ENCODE results near the gene NFATC1.
A peak's percentile ranks its signal among the peaks of the same experiment; 100 is the strongest.
"Not testable (repeated sequence)": the region's sequence is repeated elsewhere in the genome, so short reads cannot be mapped to it uniquely, and the experiment has no call there.

NFATC1 gene

DNA sequence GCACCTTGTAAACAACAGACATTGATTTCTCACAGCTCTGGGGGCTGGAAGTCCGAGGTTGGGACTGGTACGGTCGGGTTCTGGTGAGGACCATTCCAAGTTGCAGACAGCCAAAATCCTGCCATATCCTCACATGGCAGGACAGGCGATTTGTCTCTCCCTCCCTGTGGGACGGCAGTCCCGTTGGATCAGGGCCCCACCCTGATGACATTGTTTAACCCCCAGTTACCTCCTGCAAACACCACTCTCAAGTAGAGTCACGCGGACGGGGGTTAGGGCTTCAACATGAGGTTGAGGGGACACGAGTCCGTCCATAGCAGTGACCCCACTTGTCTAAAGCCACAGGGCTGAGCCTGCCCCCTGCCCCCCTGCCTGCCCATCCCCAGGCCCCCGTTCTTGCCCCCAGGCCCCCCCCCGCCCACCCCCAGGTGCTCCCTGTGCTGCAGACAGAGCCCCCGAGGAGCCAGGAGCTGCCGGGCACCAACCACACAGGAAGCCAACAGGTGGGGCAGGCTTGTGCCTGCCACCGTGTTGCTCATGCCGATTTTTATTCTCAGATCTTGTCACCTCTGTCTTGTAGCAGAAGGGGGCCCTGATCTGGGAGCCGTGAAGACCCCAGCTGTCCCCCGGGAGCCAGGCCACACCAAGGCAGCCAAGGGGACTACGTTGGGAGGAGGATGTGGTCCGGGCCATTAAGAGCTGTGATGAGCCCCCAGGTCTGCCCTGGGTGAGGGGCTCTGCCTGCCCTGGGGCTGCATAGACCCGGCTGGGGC is 82.2 kb downstream of the NFATC1 start:
- no peak for DNase-seq (ENCODE audit: low read depth)

DNA sequence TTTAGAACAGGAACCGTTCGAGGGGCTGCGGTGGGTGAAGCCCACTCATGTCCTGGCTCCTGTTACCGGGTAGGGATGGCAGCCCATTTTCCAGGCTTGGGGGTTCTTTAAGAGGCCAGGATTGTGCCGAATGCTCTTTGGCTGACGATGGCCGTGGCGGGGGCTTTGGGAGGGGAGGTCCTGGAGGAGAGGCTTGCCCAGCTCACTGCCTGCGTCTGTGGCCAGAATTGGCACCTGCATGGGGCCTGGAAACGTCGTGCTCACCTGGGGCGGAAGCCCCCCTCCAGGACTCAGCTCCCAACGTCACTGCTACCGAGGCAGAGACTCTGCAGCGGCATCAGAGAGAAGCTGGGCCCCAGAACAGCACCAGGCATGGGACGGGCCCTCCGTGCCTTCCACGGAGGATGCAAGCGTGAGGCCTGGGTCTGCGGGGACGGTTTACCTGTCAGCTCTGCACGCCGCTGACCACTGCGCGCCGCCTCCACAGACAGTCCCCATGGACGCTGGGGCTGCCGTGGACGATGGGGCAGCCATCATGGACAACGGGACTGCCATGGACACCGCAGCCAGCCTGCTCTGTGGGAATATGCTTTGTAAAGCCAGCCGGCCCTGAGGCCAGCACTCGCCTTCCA is 82.9 kb downstream of the NFATC1 start:
- DNase-seq (ENCODE audit: low read depth), result no peak

DNA sequence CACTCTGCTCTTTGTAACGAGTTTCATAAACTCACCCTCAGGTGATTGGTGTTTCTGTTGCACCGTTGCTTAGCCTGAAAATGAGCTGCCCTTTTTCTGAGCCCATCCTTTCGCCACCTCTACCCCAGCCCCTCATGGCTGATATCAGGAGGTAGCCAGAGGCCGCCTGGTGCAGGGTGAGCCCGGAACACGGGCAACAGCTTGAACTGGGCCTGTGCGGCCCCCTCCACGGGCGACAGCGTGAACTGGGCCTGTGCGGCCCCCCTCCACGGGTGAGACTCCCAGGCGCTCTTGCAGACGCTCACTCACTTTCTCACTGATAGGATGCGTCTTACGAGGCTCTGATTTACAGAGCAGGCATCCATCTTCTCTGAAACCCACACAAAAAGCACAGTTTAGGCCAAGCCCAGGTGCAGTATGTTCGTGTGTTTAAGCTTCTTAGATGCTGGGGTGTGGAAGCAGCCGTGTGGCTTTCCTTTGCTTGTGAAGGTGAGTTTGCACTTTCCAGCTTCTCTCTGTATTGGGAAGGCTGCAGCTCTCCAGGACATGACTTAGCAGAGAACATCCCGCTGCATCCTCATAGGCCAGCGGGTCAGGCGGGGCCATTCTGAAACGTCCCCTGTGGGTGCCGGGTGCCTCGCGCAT is 83.5 kb downstream of the NFATC1 start:
- no peak for DNase-seq (ENCODE audit: low read depth)

DNA sequence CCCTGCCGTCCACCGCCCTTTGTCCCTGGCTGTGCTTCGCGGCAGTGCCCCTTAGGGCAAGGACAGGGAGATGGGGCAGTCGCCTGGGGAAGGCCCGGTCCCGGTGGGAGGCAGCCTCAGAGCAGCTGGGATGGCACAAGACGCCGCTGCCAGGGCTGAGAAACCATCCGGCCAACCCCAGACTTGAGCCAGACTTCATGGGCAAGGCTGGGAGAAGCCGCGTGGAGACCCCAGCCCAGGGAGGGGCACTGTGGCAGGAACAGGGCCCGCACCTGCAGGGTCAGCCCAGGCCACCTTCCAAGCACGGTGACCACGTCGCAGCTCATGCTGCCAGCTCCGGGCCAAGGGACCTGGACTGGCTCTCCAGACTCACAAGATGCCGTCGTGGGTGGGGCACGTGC is 84.0 kb downstream of the NFATC1 start:
- DNase-seq (ENCODE audit: low read depth), result no peak

DNA sequence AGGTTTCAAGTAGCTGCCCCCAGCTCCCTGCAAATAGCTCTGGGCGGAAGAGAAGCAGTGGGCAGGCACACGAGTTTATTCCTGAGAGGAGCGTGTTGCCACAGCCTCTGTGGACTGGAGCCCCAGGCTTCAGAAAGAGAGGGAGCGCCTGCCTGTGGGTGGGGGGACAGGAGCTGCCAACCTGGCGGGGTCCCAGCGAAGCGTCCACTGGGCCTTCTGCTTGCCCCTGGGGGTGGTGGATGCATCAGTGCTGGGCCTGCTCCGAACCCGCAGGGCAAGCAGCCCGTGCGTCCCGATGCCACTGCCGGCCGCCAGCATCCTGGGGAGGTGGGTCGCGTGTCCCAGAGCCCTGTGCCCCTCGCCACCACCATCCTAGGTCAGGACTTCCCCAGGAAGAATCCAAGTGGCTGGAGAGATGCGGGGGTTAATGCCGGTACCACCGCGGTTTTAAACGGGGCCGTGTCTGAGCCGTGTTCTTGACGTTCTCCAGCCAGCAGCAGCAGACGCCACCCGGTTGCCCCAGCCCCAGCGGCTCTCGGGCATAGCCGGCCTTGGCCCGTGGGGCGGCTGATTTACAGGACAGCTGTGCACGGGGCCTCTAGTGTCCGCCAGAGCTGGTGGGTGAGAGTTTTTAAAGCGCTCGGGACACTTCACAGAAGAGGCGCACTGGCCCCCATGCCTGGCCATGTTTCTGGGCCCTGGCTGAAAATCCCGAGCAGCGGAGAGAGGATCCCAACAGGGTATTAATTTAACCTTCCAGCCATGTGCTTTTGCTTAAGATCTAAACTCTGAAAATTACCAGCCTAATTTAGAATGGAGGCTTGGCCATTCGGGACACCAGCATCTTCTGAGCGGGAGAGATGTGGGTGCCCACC is 84.7 kb downstream of the NFATC1 start:
- DNase-seq (ENCODE audit: low read depth), result no peak

DNA sequence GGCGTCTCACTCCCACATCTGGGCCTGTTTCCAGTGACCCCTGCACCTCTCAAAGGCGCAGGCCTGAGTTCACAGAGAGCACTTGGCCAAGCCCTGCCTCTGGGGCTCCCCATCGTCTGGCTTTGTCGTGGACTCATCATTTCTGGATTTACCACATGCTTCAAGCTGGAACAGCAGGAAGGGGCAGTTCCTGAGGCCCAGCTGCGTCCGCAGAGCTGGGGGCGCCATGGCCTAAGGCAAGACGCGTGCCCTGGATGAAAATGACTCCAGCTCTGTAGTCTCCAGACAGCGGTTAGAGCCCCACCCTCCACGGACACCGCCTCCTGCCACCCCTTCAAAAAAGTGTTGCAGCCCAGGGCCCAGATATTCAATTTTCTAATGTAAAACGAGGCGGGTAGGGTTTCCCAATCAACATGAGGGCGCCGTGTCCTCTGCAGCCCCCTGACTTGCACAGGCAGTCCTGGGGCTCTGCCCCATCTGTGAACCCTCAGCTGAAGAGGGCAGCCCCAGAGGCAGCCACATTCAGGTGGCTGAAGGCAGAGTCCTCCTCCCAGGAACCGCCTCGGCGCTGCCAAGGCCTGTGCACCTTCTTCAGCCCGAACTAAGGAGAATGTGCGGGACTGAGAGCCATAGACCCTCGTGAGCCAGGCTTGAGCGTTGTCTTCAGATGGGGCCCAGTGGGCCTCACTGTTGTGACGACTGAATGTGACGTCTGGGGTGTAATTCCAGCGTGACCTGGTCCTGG is 85.5 kb downstream of the NFATC1 start:
- no peak for DNase-seq (ENCODE audit: low read depth)

DNA sequence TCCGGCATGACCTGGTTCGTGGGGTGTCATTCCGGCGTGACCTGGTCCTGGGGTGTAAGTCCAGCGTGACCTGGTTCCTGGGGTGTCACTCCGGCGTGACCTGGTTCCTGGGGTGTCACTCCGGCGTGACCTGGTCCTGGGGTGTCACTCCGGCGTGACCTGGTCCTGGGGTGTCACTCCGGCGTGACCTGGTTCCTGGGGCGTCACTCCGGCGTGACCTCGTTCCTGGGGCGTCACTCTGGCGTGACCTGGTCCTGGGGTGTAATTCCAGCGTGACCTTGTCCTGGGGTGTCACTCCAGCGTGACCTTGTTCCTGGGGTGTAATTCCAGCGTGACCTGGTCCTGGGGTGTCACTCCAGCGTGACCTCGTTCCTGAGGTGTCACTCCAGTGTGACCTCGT is 87.7 kb downstream of the NFATC1 start:
- not testable (repeated sequence) for DNase-seq (ENCODE audit: low read depth)

DNA sequence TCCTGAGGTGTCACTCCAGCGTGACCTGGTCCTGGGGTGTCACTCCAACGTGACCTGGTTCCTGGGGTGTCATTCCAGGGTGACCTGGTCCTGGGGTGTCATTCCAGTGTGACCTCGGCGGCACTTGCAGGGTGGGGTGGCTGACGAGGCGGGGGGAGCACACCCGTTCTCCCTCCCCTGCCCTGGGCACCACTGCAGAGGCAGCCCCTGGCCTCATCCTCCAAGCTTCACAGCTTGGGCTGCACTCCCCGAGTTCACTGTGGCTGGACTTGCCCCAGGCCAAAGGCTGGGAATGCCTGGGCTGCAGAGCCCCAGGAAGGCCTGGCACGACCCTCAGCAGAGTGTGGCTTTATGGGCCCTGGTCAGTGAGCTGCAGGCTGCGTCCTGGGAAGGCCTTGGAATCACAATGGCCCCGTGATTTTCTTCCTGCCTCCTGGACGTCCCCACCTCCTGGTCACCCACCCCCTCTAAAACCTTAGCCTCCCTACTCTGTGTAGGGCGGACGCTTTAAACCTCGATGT is 88.3 kb downstream of the NFATC1 start:
- no peak for DNase-seq (ENCODE audit: low read depth)

DNA sequence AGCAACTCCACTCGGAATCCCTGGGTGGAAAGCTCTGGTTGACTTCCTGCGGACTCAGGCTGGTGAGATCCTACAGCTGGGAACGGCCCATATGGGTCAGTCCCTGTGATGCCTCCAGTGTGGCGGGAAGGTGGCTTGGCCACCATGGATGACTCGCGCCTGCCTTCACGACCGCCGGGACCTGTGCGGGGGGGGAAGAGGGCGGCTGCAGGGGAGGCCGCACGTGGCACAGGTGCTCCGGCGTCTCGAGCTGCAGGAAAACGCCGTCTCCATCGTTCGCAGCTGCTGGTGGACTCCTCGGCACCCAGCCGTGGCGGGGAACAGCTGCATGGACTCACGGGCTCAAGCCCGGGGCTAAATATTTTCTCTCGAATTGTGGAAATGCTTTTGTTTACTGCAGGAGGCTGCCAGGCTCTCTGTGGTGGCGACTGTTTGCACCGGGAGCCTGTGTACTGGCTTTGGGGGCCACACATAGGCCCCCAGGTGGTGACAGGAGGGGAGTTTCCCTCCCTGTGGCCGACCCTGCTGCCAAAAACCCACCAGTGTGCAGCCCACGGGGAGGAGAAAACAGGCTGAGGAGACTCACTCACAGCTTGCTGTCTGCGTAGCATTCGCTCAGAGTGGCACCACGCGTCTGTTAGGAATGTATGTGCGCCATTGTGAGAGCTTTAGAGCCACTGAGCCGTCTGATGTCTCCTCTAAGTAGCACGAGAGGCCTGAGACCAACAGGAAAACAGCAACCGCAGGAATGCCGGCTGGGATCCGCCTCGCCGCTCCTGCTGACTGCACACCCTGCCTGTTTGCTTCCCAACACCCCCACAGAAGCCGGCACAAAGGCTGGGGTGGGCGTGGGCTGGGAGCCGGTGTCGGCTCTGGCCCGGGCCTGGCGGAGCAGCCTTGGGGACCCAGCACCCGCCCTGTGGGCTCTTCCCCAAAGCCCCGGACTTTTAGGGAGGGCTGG is 89.2 kb downstream of the NFATC1 start:
- peak; percentile 51 for DNase-seq (ENCODE audit: low read depth)

DNA sequence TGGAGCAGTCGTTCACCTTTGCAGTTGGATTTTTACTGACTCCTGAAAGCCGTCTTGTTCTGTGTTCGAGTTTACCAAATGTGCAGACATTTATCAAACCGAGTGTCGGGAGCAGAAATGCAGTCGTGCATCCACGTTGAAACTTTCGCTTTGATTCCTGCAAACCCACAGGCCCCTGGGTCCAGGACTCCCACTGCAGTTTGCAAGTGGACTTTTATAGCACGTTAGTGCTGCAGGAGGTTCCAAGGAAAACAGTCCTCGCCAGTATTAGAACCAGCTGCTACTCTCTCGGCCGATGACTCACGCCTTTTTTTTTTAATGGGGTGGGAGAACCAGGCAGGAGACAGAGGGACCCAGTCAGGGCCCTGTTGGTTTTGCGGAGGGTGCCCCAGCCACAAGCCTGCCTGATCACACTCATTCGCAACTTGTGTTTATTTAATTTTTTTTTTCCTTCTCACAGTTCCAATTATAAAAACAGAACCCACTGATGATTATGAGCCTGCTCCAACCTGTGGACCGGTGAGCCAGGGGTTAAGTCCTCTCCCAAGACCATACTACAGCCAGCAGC is 90.1 kb downstream of the NFATC1 start:
- DNase-seq (ENCODE audit: low read depth), result peak; percentile 28

DNA sequence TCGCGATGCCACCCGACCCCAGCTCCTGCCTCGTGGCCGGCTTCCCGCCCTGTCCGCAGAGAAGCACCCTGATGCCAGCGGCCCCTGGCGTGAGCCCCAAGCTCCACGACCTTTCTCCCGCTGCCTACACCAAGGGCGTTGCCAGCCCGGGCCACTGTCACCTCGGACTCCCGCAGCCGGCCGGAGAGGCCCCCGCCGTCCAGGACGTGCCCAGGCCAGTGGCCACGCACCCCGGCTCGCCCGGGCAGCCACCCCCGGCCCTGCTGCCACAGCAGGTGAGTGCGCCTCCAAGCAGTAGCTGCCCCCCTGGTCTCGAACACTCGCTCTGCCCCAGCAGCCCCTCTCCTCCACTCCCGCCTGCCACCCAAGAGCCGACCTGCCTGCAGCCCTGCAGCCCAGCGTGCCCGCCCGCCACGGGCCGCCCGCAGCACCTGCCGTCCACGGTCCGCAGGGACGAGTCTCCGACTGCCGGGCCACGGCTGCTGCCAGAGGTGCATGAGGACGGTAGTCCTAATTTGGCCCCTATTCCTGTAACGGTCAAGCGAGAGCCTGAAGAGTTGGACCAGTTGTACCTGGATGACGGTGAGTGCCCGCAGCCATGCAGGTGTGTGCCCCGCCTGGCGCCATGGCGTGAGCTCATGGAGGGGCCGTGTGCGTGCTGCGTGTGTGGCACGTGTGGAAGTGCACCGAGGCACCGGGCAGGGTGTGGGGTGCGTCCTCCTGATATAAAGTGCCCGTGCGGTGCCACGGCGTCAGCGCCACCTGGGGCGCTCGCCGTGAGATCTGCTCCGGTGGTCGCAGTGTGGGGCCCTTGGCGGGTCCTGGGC is 90.8 kb downstream of the NFATC1 start:
- no peak for DNase-seq (ENCODE audit: low read depth)

DNA sequence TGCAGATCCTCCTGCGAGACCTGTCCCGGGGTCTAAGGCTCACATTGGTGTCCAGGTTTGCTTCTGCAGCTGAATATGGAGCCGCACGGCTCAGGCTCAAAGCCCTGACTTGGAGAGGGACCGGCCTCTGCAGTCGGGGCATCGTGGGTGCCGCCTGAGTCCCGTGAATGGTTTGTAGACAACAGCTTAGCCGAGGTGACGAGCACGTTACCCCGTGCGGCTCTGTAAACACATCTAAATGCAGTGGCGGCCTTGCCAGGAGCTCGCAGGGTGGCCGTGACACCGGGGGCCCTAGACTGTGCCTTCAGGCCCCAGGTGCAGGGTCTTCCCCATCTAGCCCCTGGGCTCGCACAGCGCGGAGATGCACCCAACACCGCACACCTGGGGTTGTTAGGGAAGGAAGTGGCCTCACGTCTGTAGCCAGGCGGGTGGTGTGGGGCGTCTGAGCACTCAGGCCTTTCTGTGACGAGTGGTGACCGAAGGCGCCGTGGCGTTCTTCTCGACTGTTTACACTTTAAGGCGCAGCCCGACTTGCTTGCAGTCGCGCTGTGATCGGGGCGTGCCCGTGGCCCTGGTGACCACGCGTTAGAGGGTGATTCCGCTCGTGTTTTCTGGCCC is 91.6 kb downstream of the NFATC1 start:
- DNase-seq (ENCODE audit: low read depth), result no peak

DNA sequence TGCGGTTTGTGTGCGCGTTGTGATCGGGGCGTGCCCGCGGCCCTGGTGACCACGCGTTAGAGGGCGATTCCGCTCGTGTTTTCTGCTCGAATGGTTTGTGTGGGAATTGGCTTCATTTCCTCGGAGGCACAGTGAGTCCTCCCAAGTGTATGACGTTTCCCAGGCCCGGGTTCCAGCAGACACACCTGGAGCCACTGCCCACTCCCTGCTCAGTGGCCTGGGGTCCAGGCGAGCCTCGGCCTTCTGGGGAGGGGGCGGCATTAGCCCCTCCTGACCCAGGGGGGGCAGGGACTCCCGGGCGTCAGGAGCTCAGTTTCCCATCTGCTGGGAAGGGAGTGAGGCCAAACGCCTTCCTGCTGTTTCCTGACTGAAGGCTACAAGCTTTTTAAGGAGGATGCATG is 92.1 kb downstream of the NFATC1 start:
- no peak for DNase-seq (ENCODE audit: low read depth)

DNA sequence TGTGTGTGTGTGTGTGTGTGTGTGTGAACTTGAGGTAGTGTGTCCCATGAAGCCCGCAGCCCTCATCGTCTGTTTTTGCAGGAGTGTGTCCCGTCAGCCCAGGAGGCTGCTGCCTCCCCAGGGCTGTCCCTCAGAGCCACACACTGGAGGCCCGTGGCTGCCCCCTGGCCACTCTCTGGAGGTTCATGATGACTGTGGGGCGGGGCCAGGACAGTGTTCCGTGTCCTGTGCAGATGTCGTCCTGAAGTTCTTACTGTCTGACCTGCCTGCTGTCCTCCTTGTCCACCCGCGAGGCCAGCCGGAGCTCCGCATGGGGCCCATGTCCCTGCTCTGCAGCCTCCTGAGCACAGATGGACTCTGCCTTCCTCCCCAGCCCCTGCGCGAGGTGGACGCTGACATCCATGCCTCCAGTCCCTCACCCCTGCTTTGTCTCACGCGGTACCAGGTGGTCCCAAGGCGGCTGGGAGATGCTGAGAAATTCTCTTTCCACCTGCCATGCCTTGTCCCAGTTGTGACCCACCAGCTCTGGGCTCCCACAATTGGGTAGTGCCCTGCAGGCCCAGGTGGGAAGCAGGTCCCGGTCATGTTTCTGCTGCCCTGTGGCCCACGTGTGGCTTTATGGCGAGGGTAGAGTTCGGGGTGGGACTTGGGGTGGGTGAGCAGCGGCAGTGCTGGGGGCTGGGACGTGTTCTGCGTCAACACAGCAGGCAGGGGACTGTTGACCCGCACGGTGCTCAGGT is 92.8 kb downstream of the NFATC1 start:
- no peak for DNase-seq (ENCODE audit: low read depth)

DNA sequence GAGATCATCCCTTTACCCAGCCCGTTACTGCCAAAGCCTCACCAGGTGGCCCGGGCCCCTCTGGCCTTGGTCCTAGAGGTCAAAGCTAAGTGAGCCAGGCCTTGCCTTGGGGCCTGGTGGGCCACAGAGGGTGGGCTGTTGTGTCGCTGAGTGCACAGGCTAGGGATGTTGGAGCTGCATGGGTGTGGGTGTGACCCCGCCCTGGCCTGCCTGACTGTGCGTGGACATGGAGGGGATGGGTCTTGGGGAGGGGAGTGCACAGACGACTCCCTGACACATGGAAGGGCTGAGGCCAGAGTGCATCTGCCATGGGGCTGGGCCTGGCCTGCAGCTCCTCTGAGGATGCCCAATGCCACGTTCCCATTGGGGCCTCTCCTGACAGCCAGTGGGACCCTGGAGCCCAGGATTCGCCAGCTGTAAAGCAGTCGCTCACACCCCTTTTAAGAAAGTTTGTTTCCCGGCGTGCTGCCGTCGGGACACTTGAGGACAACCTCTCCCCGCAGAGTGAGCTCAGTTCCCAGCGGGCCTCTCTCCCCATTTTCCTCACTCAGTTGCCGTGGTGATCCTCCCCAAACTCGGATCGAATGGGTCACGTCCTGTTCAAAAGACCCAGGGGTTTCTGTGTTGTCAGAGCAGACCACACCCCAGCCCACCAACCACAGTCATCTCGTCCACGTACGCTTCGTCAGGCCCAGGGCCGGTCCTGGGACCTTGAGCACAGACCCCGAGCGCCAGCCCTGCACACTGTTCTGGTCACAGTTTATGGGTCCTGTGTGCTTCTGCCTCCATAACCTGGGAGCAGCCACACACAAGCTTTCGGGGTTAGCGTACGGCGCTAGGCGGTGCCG is 93.5 kb downstream of the NFATC1 start:
- DNase-seq (ENCODE audit: low read depth), result no peak

DNA sequence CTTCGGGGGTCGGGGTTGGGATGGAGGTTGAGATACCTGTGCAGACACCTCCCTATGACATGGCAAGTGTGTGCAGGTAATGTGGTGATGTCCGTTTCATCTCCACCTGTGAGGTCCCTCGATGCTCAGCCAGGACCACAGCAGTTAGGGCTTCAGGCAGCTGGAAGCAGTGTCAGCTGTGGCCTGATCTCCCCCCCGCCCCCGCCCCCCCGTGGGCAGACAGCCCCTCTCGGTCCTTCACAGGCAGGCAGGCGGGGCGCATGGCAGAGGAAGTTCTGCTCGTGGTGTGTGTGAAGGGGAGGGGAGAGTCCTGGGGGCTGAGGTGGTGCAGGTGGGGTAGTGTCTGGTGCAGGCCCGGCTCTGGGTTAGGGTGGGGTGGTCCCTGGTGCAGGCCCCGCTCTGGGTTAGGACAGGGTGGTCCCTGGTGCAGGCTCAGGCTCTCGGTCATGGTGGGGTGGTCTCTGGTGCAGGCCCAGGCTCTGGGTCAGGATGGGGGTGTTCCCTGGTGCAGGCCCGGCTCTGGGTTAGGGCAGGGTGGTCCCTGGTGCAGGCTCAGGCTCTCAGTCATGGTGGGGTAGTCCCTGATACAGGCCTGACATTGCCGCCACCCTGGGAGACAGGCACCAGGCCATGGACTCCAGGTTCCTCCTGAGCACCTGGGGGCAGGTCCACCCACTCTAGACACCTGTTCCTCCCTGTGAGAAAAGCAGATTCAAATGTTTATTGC is 94.3 kb downstream of the NFATC1 start:
- no peak for DNase-seq (ENCODE audit: low read depth)

All from HS-5 (cell line).